Ishikawa (cell line): Measurements from ENCODE around the gene DPYD.

Experiments
- CEBPB ChIP-seq: IDR thresholded peaks from 2 replicates; pipeline ENCODE4 v1.6.1; 2012
- CREB1 ChIP-seq: IDR thresholded peaks from 2 replicates; pipeline ENCODE4 v1.6.1; 2012; ENCODE audit warnings: low read depth
- EGR1 ChIP-seq: IDR thresholded peaks from 2 replicates; pipeline ENCODE4 v1.6.1; 2012
- EP300 ChIP-seq: IDR thresholded peaks from 2 replicates; pipeline ENCODE4 v1.6.1; 2012; ENCODE audit warnings: borderline replicate concordance
- NFIC ChIP-seq: IDR thresholded peaks from 2 replicates; pipeline ENCODE4 v1.6.1; 2012
- TCF12 ChIP-seq: IDR thresholded peaks from 2 replicates; pipeline ENCODE4 v1.6.1; 2012; ENCODE audit warnings: low read depth
- TF ChIP-seq, protein P1 (sequence below): IDR thresholded peaks from 2 replicates; pipeline ENCODE4 v1.6.1; 2012

DNA sequence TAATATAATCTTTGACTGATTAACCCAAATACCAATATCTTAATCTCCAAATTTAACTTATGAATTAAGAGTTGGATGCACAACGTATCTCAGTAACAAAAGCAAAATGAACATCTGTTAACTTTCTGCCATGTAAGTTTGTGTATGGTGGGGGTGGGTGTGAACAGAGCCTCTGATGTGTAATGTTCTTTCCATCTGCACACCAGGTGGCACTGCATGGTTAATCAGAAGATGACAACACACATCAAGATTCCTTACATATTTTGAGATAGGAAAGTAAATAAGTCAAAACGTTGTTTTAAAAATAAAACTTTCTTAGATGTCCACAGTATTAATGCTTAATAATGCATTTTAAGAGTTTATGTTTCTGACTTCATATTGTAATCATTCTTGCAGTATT lies 251.9 kb downstream of the DPYD start:
- TF ChIP-seq NFIC (no peak), EP300 (no peak), EGR1 (no peak), CREB1 (no peak), CEBPB (no peak), TCF12 (no peak)
- TF ChIP-seq, protein P1, sequence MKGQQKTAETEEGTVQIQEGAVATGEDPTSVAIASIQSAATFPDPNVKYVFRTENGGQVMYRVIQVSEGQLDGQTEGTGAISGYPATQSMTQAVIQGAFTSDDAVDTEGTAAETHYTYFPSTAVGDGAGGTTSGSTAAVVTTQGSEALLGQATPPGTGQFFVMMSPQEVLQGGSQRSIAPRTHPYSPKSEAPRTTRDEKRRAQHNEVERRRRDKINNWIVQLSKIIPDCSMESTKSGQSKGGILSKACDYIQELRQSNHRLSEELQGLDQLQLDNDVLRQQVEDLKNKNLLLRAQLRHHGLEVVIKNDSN = no peak
